HG02938 (cell line): Measurements from ENCODE around the gene DPP4.
"Not testable (repeated sequence)": the region's sequence is repeated elsewhere in the genome, so short reads cannot be mapped to it uniquely, and the experiment has no call there.

Experiments used
- ATAC-seq: cut with Tn5 transposase; IDR thresholded peaks from one replicate; pipeline ENCODE4 v1.9.1; 2021; ENCODE audit warnings: mild to moderate bottlenecking, moderate library complexity; ENCODE audit not compliant: unreplicated experiment

Gene DPP4

DNA sequence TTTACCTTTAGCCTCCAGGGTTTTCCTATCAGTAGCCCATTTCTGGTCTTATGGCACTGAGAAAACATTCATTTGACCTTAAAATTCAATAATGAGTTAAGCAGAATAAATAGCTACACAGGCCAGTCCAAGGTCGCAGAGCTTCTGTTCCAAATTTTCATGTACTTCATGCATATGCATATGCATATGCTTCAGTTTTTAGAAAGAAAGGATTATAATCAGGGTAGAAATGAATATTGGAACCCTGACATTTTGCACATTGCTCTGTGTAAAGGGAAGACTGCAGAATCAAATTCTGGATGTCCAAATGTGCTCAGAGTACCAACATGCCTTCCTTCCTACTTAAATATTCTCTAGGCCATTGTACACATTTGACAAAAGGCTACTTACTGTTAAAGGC, 104.9 kb downstream of the DPP4 start:
- no peak for ATAC-seq

- no peak for ATAC-seq
These were observed 108.0 kb downstream of the DPP4 start for GRCh38 chr2:161965994-161966393.

- ATAC-seq, result no peak
These were observed 109.9 kb downstream of the DPP4 start for GRCh38 chr2:161964160-161964559.

GRCh38 chr2:161962160-161962559, 111.9 kb downstream of the DPP4 start:
- no peak for ATAC-seq

DNA sequence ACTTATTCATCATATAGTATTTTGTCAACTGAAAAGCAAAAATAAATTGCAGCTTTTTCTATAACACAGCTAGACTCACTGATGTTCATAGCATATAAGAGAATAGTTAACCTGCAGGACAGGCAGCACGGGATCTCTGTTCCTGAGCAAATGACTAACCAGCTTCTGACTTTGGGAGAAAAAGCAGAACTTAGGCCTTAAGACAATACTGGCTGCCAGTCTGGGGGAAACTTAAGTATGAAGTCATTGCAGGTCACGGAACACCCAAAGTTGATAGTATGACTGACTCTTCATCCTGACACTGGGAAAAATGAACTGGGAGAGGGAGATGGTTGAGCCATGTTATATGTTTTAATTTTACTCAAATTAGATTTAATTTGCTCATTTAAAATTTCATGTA, 113.0 kb downstream of the DPP4 start:
- no peak for ATAC-seq

- ATAC-seq, result no peak
These were observed 117.3 kb downstream of the DPP4 start for GRCh38 chr2:161956738-161957137.

DNA sequence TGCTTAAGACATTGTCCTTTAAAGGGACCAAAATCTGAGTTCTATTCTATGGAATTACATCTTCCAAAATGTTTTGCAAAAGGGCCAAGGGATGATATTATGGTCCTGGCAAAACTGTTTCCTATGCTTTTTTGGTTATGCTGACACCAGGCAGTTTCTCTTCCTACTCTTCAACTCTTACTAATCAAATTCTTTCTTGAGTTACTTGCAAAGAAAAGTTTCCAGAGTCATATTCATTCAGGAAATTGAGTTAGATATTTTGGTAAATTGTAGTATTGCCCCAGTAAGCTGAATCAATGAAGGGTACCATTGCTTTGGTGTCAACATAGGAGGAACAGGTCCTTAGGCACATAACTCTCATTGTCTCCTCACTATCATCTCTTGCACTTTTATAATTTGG, 118.8 kb downstream of the DPP4 start:
- no peak for ATAC-seq

DNA sequence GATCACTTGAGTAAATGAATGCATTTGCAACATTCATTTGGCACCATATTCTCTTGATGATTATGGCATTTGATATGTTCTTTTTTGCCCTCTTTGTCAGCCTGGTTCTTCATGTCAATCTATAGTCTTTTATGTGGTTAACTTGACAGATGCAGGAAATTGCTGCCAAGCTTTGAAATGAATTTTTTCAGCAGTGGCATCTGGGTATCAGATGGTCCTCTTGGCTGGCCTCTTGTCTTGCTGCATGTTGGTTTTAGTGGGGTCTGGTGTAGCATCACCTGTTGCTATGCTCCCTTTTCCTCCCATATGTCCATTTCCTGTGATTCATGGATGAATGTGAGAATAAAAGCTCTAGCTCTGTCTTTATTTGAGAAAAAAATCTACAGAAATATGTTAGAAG, 119.9 kb downstream of the DPP4 start:
- no peak for ATAC-seq

DNA sequence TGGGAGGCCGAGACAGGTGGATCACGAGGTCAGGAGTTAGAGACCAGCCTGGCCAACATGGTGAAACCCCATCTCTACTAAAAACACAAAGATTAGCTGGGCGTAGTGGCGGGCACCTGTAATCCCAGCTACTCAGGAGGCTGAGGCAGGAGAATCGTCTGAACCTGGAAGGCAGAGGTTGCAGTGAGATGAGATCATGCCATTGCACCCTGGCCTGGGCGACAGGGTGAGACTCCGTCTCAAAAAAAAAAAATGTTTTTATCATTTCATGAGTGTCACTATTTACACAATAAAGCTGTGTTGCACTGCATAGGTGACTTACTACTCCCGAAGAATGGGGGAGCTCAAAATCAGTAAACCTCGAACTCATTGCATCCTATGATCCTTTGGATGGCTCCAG, 120.6 kb downstream of the DPP4 start:
- ATAC-seq, result not testable (repeated sequence)

GRCh38 chr2:161952783-161953191, 121.2 kb downstream of the DPP4 start:
- no peak for ATAC-seq

- no peak for ATAC-seq
These were observed 126.2 kb downstream of the DPP4 start for GRCh38 chr2:161947836-161948235.

DNA sequence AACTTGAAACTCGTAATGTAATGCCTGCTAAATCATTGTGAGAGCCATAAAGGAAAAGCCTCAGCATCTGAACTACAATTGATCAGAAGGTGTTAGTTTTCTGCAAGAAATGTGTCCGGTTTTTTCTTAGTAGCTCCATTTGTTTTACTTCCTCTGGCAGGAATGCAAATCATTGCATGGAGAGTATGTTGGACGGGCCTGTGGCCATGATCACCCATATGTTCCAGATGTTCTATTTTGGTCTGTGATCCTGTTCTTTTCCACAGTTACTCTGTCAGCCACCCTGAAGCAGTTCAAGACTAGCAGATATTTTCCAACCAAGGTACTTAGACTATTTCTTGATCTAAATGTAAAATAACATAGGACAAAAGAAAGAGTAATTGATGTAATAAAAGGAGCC, 126.6 kb downstream of the DPP4 start:
- ATAC-seq, result no peak

DNA sequence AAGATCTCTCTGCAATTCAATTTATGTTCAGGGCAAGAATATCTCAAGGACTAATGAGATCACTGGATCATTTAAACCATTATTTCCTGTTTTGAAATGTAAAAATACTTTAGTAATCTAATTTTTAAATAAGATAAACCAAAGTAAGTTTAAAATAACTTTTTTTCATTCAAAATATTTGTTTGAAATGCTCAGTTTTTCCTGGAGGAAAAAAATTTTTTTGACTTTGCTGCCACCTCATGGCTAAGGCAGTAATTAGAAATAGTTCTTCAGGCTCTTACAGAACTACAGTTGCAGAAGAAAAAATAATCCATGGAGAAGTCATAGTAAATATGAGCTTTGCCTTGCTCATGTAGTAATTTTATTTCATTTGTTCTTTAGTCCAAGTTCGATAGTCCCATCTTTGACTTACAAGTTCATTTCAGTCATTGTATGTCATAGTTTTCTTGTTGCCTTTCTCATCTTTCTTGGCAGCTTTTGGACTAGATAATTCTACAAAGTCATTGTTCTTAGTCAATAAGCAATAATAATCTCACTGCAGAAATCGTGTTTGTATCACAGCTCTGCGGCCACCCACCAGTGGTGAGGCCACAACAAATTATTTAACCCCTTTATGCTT, 127.4 kb downstream of the DPP4 start:
- ATAC-seq, result no peak

GRCh38 chr2:161943011-161943410, 131.0 kb downstream of the DPP4 start:
- ATAC-seq, result no peak
